ENCODE measurements around the gene ADAT3.

The ADAT3 gene

GRCh38 chr19:1862424-1863327 lies 42.5 kb upstream of the ADAT3 start:
- Mint-ChIP-seq H3K9me3 (no peaks in the 10 kb centered on the region), H3K27ac (peak overlapping the region; percentile 97), H3K4me3 (peak overlapping the region; percentile 97), H3K36me3 (no peaks in the 10 kb centered on the region), H3K27me3 (no peaks in the 10 kb centered on the region), H3K4me1 (peaks cover 29% of the 10 kb centered on the region)
- DNase-seq (ENCODE audit: low spot score in 2 of 2) (peak; percentile 61 to 66), ATAC-seq (ENCODE audit: low read depth) (peak; percentile 4)

GRCh38 chr19:1863328-1863637 lies 41.9 kb upstream of the ADAT3 start, which contains the start of gene KLF16:
KLF16 (minus strand) TSS chr19:1863579; CDS start chr19:1863497, 82 bp downstream.
- H3K4me1 Mint-ChIP-seq: peaks cover 25% of the 10 kb centered on the region
- no peaks in the 10 kb centered on the region for H3K9me3 Mint-ChIP-seq
- ATAC-seq (ENCODE audit: low read depth): peak; percentile 0
- no peaks in the 10 kb centered on the region for H3K27me3 Mint-ChIP-seq
- peak in 1 of 2 donors; percentile 63 for DNase-seq (ENCODE audit: low spot score in 2 of 2)
- peak within 1 kb of the TSS; percentile 97 for H3K27ac Mint-ChIP-seq
- H3K4me3 Mint-ChIP-seq: peak within 1 kb of the TSS; percentile 97
- no peaks in the 10 kb centered on the region for H3K36me3 Mint-ChIP-seq

- H3K4me1 Mint-ChIP-seq: peaks cover 20% of the 10 kb centered on the region
- H3K4me3 Mint-ChIP-seq: peak overlapping the region; percentile 88
- H3K9me3 Mint-ChIP-seq: no peaks in the 10 kb centered on the region
- DNase-seq (ENCODE audit: low spot score in 2 of 2): peak; percentile 92
- H3K27ac Mint-ChIP-seq: peak overlapping the region; percentile 93
- peak; percentile 65 for ATAC-seq (ENCODE audit: low read depth)
- H3K36me3 Mint-ChIP-seq: no peaks in the 10 kb centered on the region
- no peaks in the 10 kb centered on the region for H3K27me3 Mint-ChIP-seq
These were observed 41.3 kb upstream of the ADAT3 start for GRCh38 chr19:1863638-1864479.

- DNase-seq (ENCODE audit: low spot score in 2 of 2): peak; percentile 65 to 79
- Mint-ChIP-seq H3K9me3 (no peaks in the 10 kb centered on the region), H3K27ac (peak overlapping the region; percentile 93), H3K4me3 (peak overlapping the region; percentile 88), H3K4me1 (peaks cover 15% of the 10 kb centered on the region), H3K36me3 (no peaks in the 10 kb centered on the region), H3K27me3 (no peaks in the 10 kb centered on the region)
- ATAC-seq (ENCODE audit: low read depth): peak; percentile 23
These were observed 40.6 kb upstream of the ADAT3 start for GRCh38 chr19:1864480-1865171.

GRCh38 chr19:1865172-1866010 lies 39.8 kb upstream of the ADAT3 start:
- DNase-seq (ENCODE audit: low spot score in 2 of 2) (no peak), ATAC-seq (ENCODE audit: low read depth) (no peak)
- no peaks in the 10 kb centered on the region for H3K36me3 Mint-ChIP-seq
- H3K27me3 Mint-ChIP-seq: no peaks in the 10 kb centered on the region
- H3K27ac Mint-ChIP-seq: peak overlapping the region; percentile 93
- H3K4me1 Mint-ChIP-seq: peaks cover 16% of the 10 kb centered on the region
- H3K9me3 Mint-ChIP-seq: no peaks in the 10 kb centered on the region
- peak overlapping the region; percentile 88 for H3K4me3 Mint-ChIP-seq

- H3K27me3 Mint-ChIP-seq: no peaks in the 10 kb centered on the region
- H3K4me3 Mint-ChIP-seq: no peak overlapping the region
- ATAC-seq (ENCODE audit: low read depth): no peak
- H3K4me1 Mint-ChIP-seq: peaks cover 8% of the 10 kb centered on the region
- DNase-seq (ENCODE audit: low spot score in 2 of 2): no peak
- H3K36me3 Mint-ChIP-seq: no peaks in the 10 kb centered on the region
- H3K9me3 Mint-ChIP-seq: no peaks in the 10 kb centered on the region
- no peak overlapping the region for H3K27ac Mint-ChIP-seq
These were observed 38.4 kb upstream of the ADAT3 start for GRCh38 chr19:1866693-1867348.

- Mint-ChIP-seq H3K4me3 (no peak overlapping the region), H3K4me1 (peaks cover 8% of the 10 kb centered on the region), H3K27ac (no peak overlapping the region), H3K36me3 (no peaks in the 10 kb centered on the region), H3K9me3 (no peaks in the 10 kb centered on the region), H3K27me3 (no peaks in the 10 kb centered on the region)
- DNase-seq (ENCODE audit: low spot score in 2 of 2): no peak
- ATAC-seq (ENCODE audit: low read depth): no peak
These were observed 37.9 kb upstream of the ADAT3 start for GRCh38 chr19:1867349-1867724.

GRCh38 chr19:1868971-1869370 lies 36.2 kb upstream of the ADAT3 start:
- H3K27ac Mint-ChIP-seq: no peak overlapping the region
- H3K4me3 Mint-ChIP-seq: no peak overlapping the region
- DNase-seq (ENCODE audit: low spot score in 2 of 2): no peak
- H3K9me3 Mint-ChIP-seq: no peaks in the 10 kb centered on the region
- H3K36me3 Mint-ChIP-seq: no peaks in the 10 kb centered on the region
- no peaks in the 10 kb centered on the region for H3K27me3 Mint-ChIP-seq
- ATAC-seq (ENCODE audit: low read depth): no peak
- H3K4me1 Mint-ChIP-seq: peaks cover 9% of the 10 kb centered on the region

- peaks cover 12% of the 10 kb centered on the region for H3K4me1 Mint-ChIP-seq
- ATAC-seq (ENCODE audit: low read depth): no peak
- H3K27ac Mint-ChIP-seq: no peak overlapping the region
- DNase-seq (ENCODE audit: low spot score in 2 of 2): no peak
- no peaks in the 10 kb centered on the region for H3K27me3 Mint-ChIP-seq
- no peaks in the 10 kb centered on the region for H3K9me3 Mint-ChIP-seq
- no peaks in the 10 kb centered on the region for H3K36me3 Mint-ChIP-seq
- H3K4me3 Mint-ChIP-seq: no peak overlapping the region
These were observed 34.0 kb upstream of the ADAT3 start for GRCh38 chr19:1871140-1871597.

- no peaks in the 10 kb centered on the region for H3K9me3 Mint-ChIP-seq
- no peak for ATAC-seq (ENCODE audit: low read depth)
These were observed 33.6 kb upstream of the ADAT3 start for GRCh38 chr19:1871630-1872029.

GRCh38 chr19:1872807-1873523 lies 32.2 kb upstream of the ADAT3 start:
- Mint-ChIP-seq H3K4me3 (no peak overlapping the region), H3K27me3 (no peaks in the 10 kb centered on the region), H3K9me3 (no peaks in the 10 kb centered on the region), H3K36me3 (no peaks in the 10 kb centered on the region), H3K4me1 (peaks cover 12% of the 10 kb centered on the region), H3K27ac (no peak overlapping the region)
- no peak for ATAC-seq (ENCODE audit: low read depth)
- no peak for DNase-seq (ENCODE audit: low spot score in 2 of 2)

More at GRCh38 chr19:1871630-1872029, 33.6 kb upstream of the ADAT3 start:
- H3K27me3 Mint-ChIP-seq: no peaks in the 10 kb centered on the region
- no peak overlapping the region for H3K27ac Mint-ChIP-seq
- H3K36me3 Mint-ChIP-seq: no peaks in the 10 kb centered on the region
- peaks cover 15% of the 10 kb centered on the region for H3K4me1 Mint-ChIP-seq
- DNase-seq (ENCODE audit: low spot score in 2 of 2): no peak
- no peak overlapping the region for H3K4me3 Mint-ChIP-seq

Measured in memory B cell (primary cell).